ENCODE measurements around the gene MAVS. TPM values are rescaled to one million over a fixed set of nuclear protein-coding genes. Genes with fewer than 3 reads are reported as not detected.

MAVS gene
- total RNA-seq, result 10 to 100 TPM; 45.2 to 49.3 TPM
- polyA plus RNA-seq, result 1 to 10 TPM; 1.2 to 8.5 TPM

DNA sequence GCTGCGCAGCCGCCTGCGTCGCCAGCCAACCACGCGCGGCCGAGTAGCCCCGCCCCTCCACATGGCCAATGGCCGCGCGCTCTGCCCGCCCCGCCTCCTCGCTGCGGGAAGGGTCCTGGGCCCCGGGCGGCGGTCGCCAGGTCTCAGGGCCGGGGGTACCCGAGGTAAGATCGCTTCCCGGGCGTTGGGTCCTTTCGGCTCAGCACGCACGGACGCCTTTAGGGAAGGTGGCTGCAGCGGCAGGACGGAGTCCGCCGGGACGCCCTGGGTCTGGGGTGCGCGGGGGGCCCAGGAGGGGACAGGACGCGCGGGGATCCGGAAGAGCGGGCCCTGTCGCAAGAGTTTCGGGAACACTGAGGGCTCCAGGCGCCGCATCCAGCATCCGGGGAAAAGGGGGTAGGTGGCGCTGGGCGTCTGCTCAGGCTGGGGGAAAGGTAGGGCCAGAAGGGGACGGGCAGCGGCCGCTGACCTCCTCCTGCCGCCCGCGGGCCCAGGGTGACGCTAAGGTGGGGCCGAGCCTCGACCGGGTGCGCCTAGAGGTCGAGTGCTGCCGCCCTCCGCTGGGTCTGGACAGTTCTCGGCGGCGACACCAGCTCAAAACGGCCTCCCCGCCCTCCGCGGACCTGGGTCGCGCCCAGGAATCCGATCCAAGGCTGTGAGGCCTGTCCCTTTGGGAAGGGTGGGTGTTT is at the start of gene MAVS:
MAVS (plus strand) TSS at position 95 of the 689 bp plus-strand sequence. CDS start 7,791 bp downstream, outside the sequence.
- peak; percentile 81 to 84 (median 81) for DNase-seq
- Histone ChIP-seq H3K36me3 (ENCODE audit: insufficient read depth, low read length) (no peaks in the 10 kb centered on the region), H3K4me1 (ENCODE audit: insufficient read depth, low read length) (peaks cover 27% of the 10 kb centered on the region), H3K4me3 (ENCODE audit: low read length in 2 of 2) (peak within 1 kb of the TSS; percentile 45 to 92), H3K9me3 (ENCODE audit: control insufficient read depth in 1 of 2, low read length in 2 of 2) (no peaks in the 10 kb centered on the region), H3K27me3 (ENCODE audit: insufficient read depth, low read length) (no peaks in the 10 kb centered on the region), H3K27ac (ENCODE audit: low read depth, low read length) (peak within 1 kb of the TSS; percentile 85)
- Mint-ChIP-seq H3K27me3 (no peaks in the 10 kb centered on the region), H3K4me1 (peaks cover 20 to 38% (median 25%) of the 10 kb centered on the region in 4 donors), H3K27ac (peak within 1 kb of the TSS; percentile 78 to 97 (median 93)), H3K36me3 (no peaks in the 10 kb centered on the region), H3K9me3 (no peaks in the 10 kb centered on the region), H3K4me3 (peak within 1 kb of the TSS; percentile 79 to 93 (median 92))
- ChIA-PET CTCF (ENCODE audit: partially characterized antibody) (no interaction called here), POLR2A (ENCODE audit: partially characterized antibody) (interaction anchor here (1.0 to 2.1 kb wide), 2 partner anchors 26 to 60 kb away, joined by 4 to 10 read pairs; partner anchors contain the start of genes AP5S1 and CENPB)
- intact Hi-C loops (cut with micrococcal nuclease), result loop anchor here (1.0 to 2.0 kb wide), 3 partner anchors 27 to 60 kb away; partner anchors contain the start of genes AP5S1, CENPB and PANK2

GRCh38 chr20:3797226-3797545 is 49.4 kb upstream of the MAVS start:
- H3K27me3 Mint-ChIP-seq, result no peaks in the 10 kb centered on the region
- Histone ChIP-seq H3K27me3 (ENCODE audit: insufficient read depth, low read length) (no peaks in the 10 kb centered on the region), H3K9me3 (ENCODE audit: control insufficient read depth in 1 of 2, low read length in 2 of 2) (no peaks in the 10 kb centered on the region), H3K4me3 (ENCODE audit: low read length in 2 of 2) (peak overlapping the region; percentile 94 to 97), H3K27ac (ENCODE audit: low read depth, low read length) (peak overlapping the region; percentile 68), H3K4me1 (ENCODE audit: insufficient read depth, low read length) (peaks cover 52% of the 10 kb centered on the region), H3K36me3 (ENCODE audit: insufficient read depth, low read length) (peaks cover 26% of the 10 kb centered on the region)
- peaks cover 24 to 68% (median 43%) of the 10 kb centered on the region in 4 donors for H3K4me1 Mint-ChIP-seq
- H3K27ac Mint-ChIP-seq, result peak overlapping the region; percentile 92 to 99 (median 96)
- DNase-seq, result no peak
- peak overlapping the region; percentile 98 to 100 (median 100) for H3K4me3 Mint-ChIP-seq
- H3K36me3 Mint-ChIP-seq, result peaks cover 47 to 53% of the 10 kb centered on the region in 2 donors
- POLR2A ChIA-PET (ENCODE audit: partially characterized antibody), result interaction anchor here (2.3 to 3.0 kb wide), 2 partner anchors 10 to 29 kb away, joined by 19 to 36 read pairs; partner anchors contain the start of genes ADISSP and CENPB
- CTCF ChIA-PET (ENCODE audit: partially characterized antibody), result interaction anchor here (3.5 kb wide), 1 partner anchor 14 kb away, joined by 36 read pairs; no protein-coding TSS in a partner anchor
- intact Hi-C loops (cut with micrococcal nuclease), result loop anchor here (2.0 kb wide), 1 partner anchor 28 kb away; no protein-coding TSS in a partner anchor
- H3K9me3 Mint-ChIP-seq, result no peaks in the 10 kb centered on the region

GRCh38 chr20:3797592-3798372 is 48.9 kb upstream of the MAVS start:
- ChIA-PET POLR2A (ENCODE audit: partially characterized antibody) (interaction anchor here (0.7 to 3.7 kb wide), 4 partner anchors 10 to 1100 kb away, joined by 3 to 37 read pairs (median 28); partner anchors contain the start of genes ADISSP and CENPB), CTCF (ENCODE audit: partially characterized antibody) (interaction anchor here (3.5 kb wide), 1 partner anchor 13 kb away, joined by 36 read pairs; no protein-coding TSS in a partner anchor)
- no peaks in the 10 kb centered on the region for H3K27me3 Mint-ChIP-seq
- H3K4me1 Mint-ChIP-seq, result peaks cover 28 to 74% (median 48%) of the 10 kb centered on the region in 4 donors
- H3K27ac Mint-ChIP-seq, result peak overlapping the region; percentile 92 to 99 (median 96)
- H3K27ac ChIP-seq (ENCODE audit: low read depth, low read length), result peak overlapping the region; percentile 68
- peak overlapping the region; percentile 94 to 97 for H3K4me3 ChIP-seq (ENCODE audit: low read length in 2 of 2)
- H3K36me3 ChIP-seq (ENCODE audit: insufficient read depth, low read length), result peaks cover 32% of the 10 kb centered on the region
- peaks cover 53 to 59% of the 10 kb centered on the region in 2 donors for H3K36me3 Mint-ChIP-seq
- intact Hi-C loops (cut with micrococcal nuclease), result loop anchor here (2.0 kb wide), 1 partner anchor 29 kb away; no protein-coding TSS in a partner anchor
- no peaks in the 10 kb centered on the region for H3K9me3 Mint-ChIP-seq
- peaks cover 58% of the 10 kb centered on the region for H3K4me1 ChIP-seq (ENCODE audit: insufficient read depth, low read length)
- no peaks in the 10 kb centered on the region for H3K9me3 ChIP-seq (ENCODE audit: control insufficient read depth in 1 of 2, low read length in 2 of 2)
- H3K27me3 ChIP-seq (ENCODE audit: insufficient read depth, low read length), result no peaks in the 10 kb centered on the region
- DNase-seq, result peak; percentile 41 to 78 (median 53)
- peak overlapping the region; percentile 98 to 100 (median 100) for H3K4me3 Mint-ChIP-seq

- peak overlapping the region; percentile 92 to 99 (median 96) for H3K27ac Mint-ChIP-seq
- H3K36me3 Mint-ChIP-seq, result peaks cover 59 to 65% of the 10 kb centered on the region in 2 donors
- H3K4me3 ChIP-seq (ENCODE audit: low read length in 2 of 2), result peak overlapping the region; percentile 94 to 97
- peak overlapping the region; percentile 98 to 100 (median 100) for H3K4me3 Mint-ChIP-seq
- no peaks in the 10 kb centered on the region for H3K9me3 Mint-ChIP-seq
- H3K27me3 ChIP-seq (ENCODE audit: insufficient read depth, low read length), result no peaks in the 10 kb centered on the region
- H3K27ac ChIP-seq (ENCODE audit: low read depth, low read length), result peak overlapping the region; percentile 68
- peak in 1 of 5 donors; percentile 49 for DNase-seq
- POLR2A ChIA-PET (ENCODE audit: partially characterized antibody), result interaction anchor here (0.7 to 3.7 kb wide), 7 partner anchors 11 to 1100 kb away, joined by 3 to 37 read pairs (median 5); partner anchors contain the start of genes ADISSP and CENPB
- peaks cover 38% of the 10 kb centered on the region for H3K36me3 ChIP-seq (ENCODE audit: insufficient read depth, low read length)
- H3K27me3 Mint-ChIP-seq, result no peaks in the 10 kb centered on the region
- H3K9me3 ChIP-seq (ENCODE audit: control insufficient read depth in 1 of 2, low read length in 2 of 2), result no peaks in the 10 kb centered on the region
- peaks cover 30 to 80% (median 53%) of the 10 kb centered on the region in 4 donors for H3K4me1 Mint-ChIP-seq
- CTCF ChIA-PET (ENCODE audit: partially characterized antibody), result interaction anchor here (3.3 kb wide), 1 partner anchor 21 kb away, joined by 25 read pairs; the partner anchor contains the start of gene AP5S1
- peaks cover 64% of the 10 kb centered on the region for H3K4me1 ChIP-seq (ENCODE audit: insufficient read depth, low read length)
- intact Hi-C loops (cut with micrococcal nuclease), result no loop called here
These were observed 48.3 kb upstream of the MAVS start for GRCh38 chr20:3798373-3798768.

DNA sequence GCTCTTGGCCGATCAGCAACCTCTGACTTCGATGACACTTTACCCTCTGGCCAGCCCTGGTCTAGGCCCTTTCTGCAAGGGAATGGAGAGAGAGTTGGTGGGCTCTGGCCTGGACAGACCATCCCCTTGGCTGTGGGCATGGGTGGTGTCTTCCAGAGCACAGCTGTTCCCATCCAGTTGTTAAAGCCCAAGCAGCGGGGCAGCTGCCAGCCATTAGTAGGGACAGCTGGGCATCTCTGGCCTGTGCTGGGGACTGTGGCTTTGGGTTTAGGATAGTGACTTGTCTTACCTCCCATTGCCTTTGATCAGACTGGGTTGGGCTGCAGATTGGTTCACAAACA is 47.8 kb upstream of the MAVS start:
- Mint-ChIP-seq H3K4me1 (peaks cover 32 to 85% (median 57%) of the 10 kb centered on the region in 4 donors), H3K4me3 (peak overlapping the region; percentile 98 to 100 (median 100)), H3K27ac (peak overlapping the region; percentile 92 to 99 (median 96)), H3K36me3 (peaks cover 64 to 70% of the 10 kb centered on the region in 2 donors), H3K27me3 (no peaks in the 10 kb centered on the region), H3K9me3 (no peaks in the 10 kb centered on the region)
- intact Hi-C loops (cut with micrococcal nuclease), result no loop called here
- H3K36me3 ChIP-seq (ENCODE audit: insufficient read depth, low read length), result peaks cover 43% of the 10 kb centered on the region
- H3K4me3 ChIP-seq (ENCODE audit: low read length in 2 of 2), result peak overlapping the region; percentile 42 to 94
- peak overlapping the region; percentile 68 for H3K27ac ChIP-seq (ENCODE audit: low read depth, low read length)
- peaks cover 69% of the 10 kb centered on the region for H3K4me1 ChIP-seq (ENCODE audit: insufficient read depth, low read length)
- H3K27me3 ChIP-seq (ENCODE audit: insufficient read depth, low read length), result no peaks in the 10 kb centered on the region
- DNase-seq, result no peak
- H3K9me3 ChIP-seq (ENCODE audit: control insufficient read depth in 1 of 2, low read length in 2 of 2), result no peaks in the 10 kb centered on the region
- ChIA-PET CTCF (ENCODE audit: partially characterized antibody) (interaction anchor here (1.2 to 3.3 kb wide), 4 partner anchors 9 to 30 kb away, joined by 3 to 25 read pairs (median 4); partner anchors contain the start of gene AP5S1), POLR2A (ENCODE audit: partially characterized antibody) (interaction anchor here (0.9 to 3.7 kb wide), 9 partner anchors 11 to 239 kb away, joined by 3 to 37 read pairs (median 5); partner anchors contain the start of genes ADISSP and CENPB)

DNA sequence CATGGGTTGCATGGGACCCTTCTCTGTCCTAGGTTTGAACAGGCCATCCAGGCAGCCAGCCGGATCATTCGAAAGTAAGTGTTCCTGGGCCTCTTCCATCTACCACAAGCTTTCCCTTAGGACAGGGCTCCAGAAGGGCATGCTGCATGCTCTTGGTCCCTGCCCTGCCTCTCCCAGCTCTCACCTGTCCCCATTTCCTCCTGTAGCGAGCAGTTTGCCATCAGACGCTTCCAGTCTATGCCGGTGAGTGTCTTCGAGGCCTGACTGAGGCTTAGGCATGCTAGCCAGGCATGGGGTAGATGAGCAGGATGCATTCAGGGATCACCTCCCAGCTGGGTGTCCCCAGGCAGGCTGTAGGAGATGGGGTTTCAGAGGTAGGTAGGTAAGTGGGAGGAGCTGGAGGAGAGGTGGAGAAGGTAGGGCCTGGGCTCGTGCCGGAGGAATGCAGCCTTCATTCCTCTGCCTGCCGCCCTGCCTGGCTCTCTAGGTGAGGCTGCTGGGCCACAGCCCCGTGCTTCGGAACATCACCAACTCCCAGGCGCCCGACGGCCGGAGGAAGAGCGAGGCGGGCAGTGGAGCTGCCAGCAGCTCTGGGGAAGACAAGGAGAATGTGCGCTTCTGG is 46.3 kb upstream of the MAVS start:
- ChIA-PET CTCF (ENCODE audit: partially characterized antibody) (interaction anchor here (0.5 to 3.3 kb wide), 8 partner anchors 11 to 32 kb away, joined by 3 to 25 read pairs (median 4); partner anchors contain the start of gene AP5S1), POLR2A (ENCODE audit: partially characterized antibody) (interaction anchor here (1.2 to 3.7 kb wide), 8 partner anchors 9 to 101 kb away, joined by 4 to 37 read pairs (median 8); partner anchors contain the start of genes ADISSP and CENPB)
- no peaks in the 10 kb centered on the region for H3K9me3 ChIP-seq (ENCODE audit: control insufficient read depth in 1 of 2, low read length in 2 of 2)
- Mint-ChIP-seq H3K36me3 (peaks cover 75 to 83% of the 10 kb centered on the region in 2 donors), H3K27me3 (no peaks in the 10 kb centered on the region), H3K27ac (peak overlapping the region; percentile 61 to 99 (median 95)), H3K4me1 (peaks cover 36 to 91% (median 59%) of the 10 kb centered on the region in 4 donors), H3K4me3 (peak overlapping the region; percentile 20 to 100 (median 99)), H3K9me3 (no peaks in the 10 kb centered on the region)
- H3K36me3 ChIP-seq (ENCODE audit: insufficient read depth, low read length), result peaks cover 58% of the 10 kb centered on the region
- no peak overlapping the region for H3K4me3 ChIP-seq (ENCODE audit: low read length in 2 of 2)
- intact Hi-C loops (cut with micrococcal nuclease), result no loop called here
- DNase-seq, result no peak
- no peaks in the 10 kb centered on the region for H3K27me3 ChIP-seq (ENCODE audit: insufficient read depth, low read length)
- peaks cover 77% of the 10 kb centered on the region for H3K4me1 ChIP-seq (ENCODE audit: insufficient read depth, low read length)
- peak overlapping the region; percentile 68 for H3K27ac ChIP-seq (ENCODE audit: low read depth, low read length)

Data from CD4-positive, alpha-beta memory T cell (primary cell).